IgD-negative memory B cell (primary cell): Measurements from ENCODE around the gene NT5C3B. TPM values are rescaled to one million over a fixed set of nuclear protein-coding genes. Genes with fewer than 3 reads are reported as not detected.
"Not testable (repeated sequence)": the region's sequence is repeated elsewhere in the genome, so short reads cannot be mapped to it uniquely, and the experiment has no call there.

Experiments used
- H3K27ac Mint-ChIP-seq, 3 donors: one replicate each; pipeline ENCODE4 v1.8.0; 2020 to 2022; ENCODE audit warnings: mild to moderate bottlenecking in 3 of 3, mixed read lengths in 3 of 3, moderate library complexity in 1 of 3
- H3K27me3 Mint-ChIP-seq: one replicate; pipeline ENCODE4 v1.8.0; 2021; ENCODE audit warnings: mixed read lengths
- H3K36me3 Mint-ChIP-seq: one replicate; pipeline ENCODE4 v1.8.0; 2020; ENCODE audit warnings: mild to moderate bottlenecking, mixed read lengths
- H3K4me1 Mint-ChIP-seq, 3 donors: one replicate each; pipeline ENCODE4 v1.8.0; 2020 to 2022; ENCODE audit warnings: mixed read lengths in 3 of 3, mild to moderate bottlenecking in 1 of 3
- H3K4me3 Mint-ChIP-seq, 4 donors: one replicate each; pipeline ENCODE4 v1.8.0; 2020 to 2022; ENCODE audit warnings: mild to moderate bottlenecking in 4 of 4, mixed read lengths in 4 of 4, moderate library complexity in 3 of 4
- H3K9me3 Mint-ChIP-seq, 3 donors: one replicate each; pipeline ENCODE4 v1.8.0; 2020 to 2021; ENCODE audit warnings: mixed read lengths in 3 of 3, mild to moderate bottlenecking in 1 of 3
- polyA plus RNA-seq: library from polyadenylated mRNA; unstranded; fragments of 300-500 nt; fragmentation: Illumina TruSeq; gene quantifications from one replicate; pipeline ENCODE4 v1.2.3, GENCODE V29; 2021

NT5C3B gene
- polyA plus RNA-seq, 1 donor from 2014 or later: 50.1 TPM

- no peak overlapping the region for H3K4me3 Mint-ChIP-seq
- peaks cover 10 to 20% (median 20%) of the 10 kb centered on the region in 3 donors for H3K4me1 Mint-ChIP-seq
- no peaks in the 10 kb centered on the region for H3K9me3 Mint-ChIP-seq
- peaks cover 1% of the 10 kb centered on the region for H3K36me3 Mint-ChIP-seq
- H3K27ac Mint-ChIP-seq: no peak overlapping the region
- H3K27me3 Mint-ChIP-seq: no peaks in the 10 kb centered on the region
These were observed 27.2 kb upstream of the NT5C3B start for GRCh38 chr17:41863074-41863848.

- H3K9me3 Mint-ChIP-seq: no peaks in the 10 kb centered on the region
- H3K4me1 Mint-ChIP-seq: peaks cover 10 to 19% (median 18%) of the 10 kb centered on the region in 3 donors
- H3K36me3 Mint-ChIP-seq: peaks cover 6% of the 10 kb centered on the region
- peak overlapping the region in 2 of 4 donors; percentile 9 to 76 for H3K4me3 Mint-ChIP-seq
- peak overlapping the region in 1 of 3 donors; percentile 37 for H3K27ac Mint-ChIP-seq
- H3K27me3 Mint-ChIP-seq: no peaks in the 10 kb centered on the region
These were observed 24.4 kb upstream of the NT5C3B start for GRCh38 chr17:41860254-41860931.

- Mint-ChIP-seq H3K27ac (peak overlapping the region in 1 of 3 donors; percentile 33), H3K4me3 (peak overlapping the region in 2 of 4 donors; percentile 41 to 82), H3K36me3 (peaks cover 12% of the 10 kb centered on the region), H3K4me1 (peaks cover 18 to 33% (median 27%) of the 10 kb centered on the region in 3 donors)
- H3K9me3 Mint-ChIP-seq, H3K27me3 Mint-ChIP-seq: not testable (repeated sequence)
These were observed 15.3 kb upstream of the NT5C3B start for GRCh38 chr17:41851382-41851781.

GRCh38 chr17:41849251-41849990 lies 13.4 kb upstream of the NT5C3B start:
- Mint-ChIP-seq H3K4me3 (peak overlapping the region in 1 of 4 donors; percentile 29), H3K4me1 (peaks cover 18 to 33% (median 27%) of the 10 kb centered on the region in 3 donors), H3K27ac (no peak overlapping the region), H3K27me3 (no peaks in the 10 kb centered on the region), H3K36me3 (peaks cover 4% of the 10 kb centered on the region), H3K9me3 (no peaks in the 10 kb centered on the region)

GRCh38 chr17:41848788-41849187 lies 12.8 kb upstream of the NT5C3B start:
- Mint-ChIP-seq H3K4me3 (no peak overlapping the region), H3K4me1 (peaks cover 18 to 33% (median 27%) of the 10 kb centered on the region in 3 donors), H3K9me3 (no peaks in the 10 kb centered on the region), H3K36me3 (peaks cover 4% of the 10 kb centered on the region), H3K27ac (no peak overlapping the region), H3K27me3 (no peaks in the 10 kb centered on the region)

- Mint-ChIP-seq H3K27me3 (no peaks in the 10 kb centered on the region), H3K4me3 (no peak overlapping the region), H3K36me3 (no peaks in the 10 kb centered on the region), H3K9me3 (no peaks in the 10 kb centered on the region), H3K4me1 (peaks cover 10 to 14% (median 13%) of the 10 kb centered on the region in 3 donors), H3K27ac (no peak overlapping the region)
These were observed 8.9 kb upstream of the NT5C3B start for GRCh38 chr17:41844971-41845370.

GRCh38 chr17:41840781-41841180 lies 4.7 kb upstream of the NT5C3B start:
- not testable (repeated sequence) for H3K4me3 Mint-ChIP-seq, H3K36me3 Mint-ChIP-seq, H3K9me3 Mint-ChIP-seq, H3K4me1 Mint-ChIP-seq, H3K27me3 Mint-ChIP-seq, H3K27ac Mint-ChIP-seq

- not testable (repeated sequence) for H3K36me3 Mint-ChIP-seq, H3K4me3 Mint-ChIP-seq, H3K9me3 Mint-ChIP-seq, H3K27ac Mint-ChIP-seq, H3K27me3 Mint-ChIP-seq
- peaks cover 5 to 13% (median 11%) of the 10 kb centered on the region in 3 donors for H3K4me1 Mint-ChIP-seq
These were observed 3.4 kb upstream of the NT5C3B start for GRCh38 chr17:41839448-41839847.

- no peaks in the 10 kb centered on the region for H3K9me3 Mint-ChIP-seq
- peaks cover 5 to 13% (median 12%) of the 10 kb centered on the region in 3 donors for H3K4me1 Mint-ChIP-seq
- H3K4me3 Mint-ChIP-seq: peak within 1 kb of the TSS; percentile 80 to 95 (median 89)
- H3K27ac Mint-ChIP-seq: peak within 1 kb of the TSS; percentile 32 to 47 (median 39)
- H3K27me3 Mint-ChIP-seq: no peaks in the 10 kb centered on the region
- peaks cover under 1% of the 10 kb centered on the region for H3K36me3 Mint-ChIP-seq
These were observed 1.9 kb upstream of the NT5C3B start, which contains the start of gene KLHL10 for GRCh38 chr17:41837761-41838538. Gene KLHL10 (plus strand): TSS chr17:41837825. CDS start chr17:41837933, 108 bp downstream.

- H3K9me3 Mint-ChIP-seq: no peaks in the 10 kb centered on the region
These were observed 641 bp upstream of the NT5C3B start for GRCh38 chr17:41836550-41837196.

GRCh38 chr17:41835214-41835799 lies 725 bp downstream of the NT5C3B start:
- Mint-ChIP-seq H3K27me3 (no peaks in the 10 kb centered on the region), H3K4me1 (peaks cover 5 to 13% (median 12%) of the 10 kb centered on the region in 3 donors), H3K36me3 (peaks cover 3% of the 10 kb centered on the region), H3K9me3 (no peaks in the 10 kb centered on the region), H3K4me3 (peak overlapping the region; percentile 80 to 96 (median 89)), H3K27ac (no peak overlapping the region)

More at GRCh38 chr17:41836550-41837196, 641 bp upstream of the NT5C3B start:
- Mint-ChIP-seq H3K4me3 (peak overlapping the region; percentile 80 to 95 (median 89)), H3K36me3 (peaks cover 3% of the 10 kb centered on the region), H3K27me3 (no peaks in the 10 kb centered on the region), H3K4me1 (peaks cover 5 to 13% (median 12%) of the 10 kb centered on the region in 3 donors), H3K27ac (peak overlapping the region in 1 of 3 donors; percentile 32)

- not testable (repeated sequence) for H3K9me3 Mint-ChIP-seq, H3K27me3 Mint-ChIP-seq, H3K4me3 Mint-ChIP-seq, H3K36me3 Mint-ChIP-seq, H3K27ac Mint-ChIP-seq, H3K4me1 Mint-ChIP-seq
These were observed 6.1 kb downstream of the NT5C3B start for GRCh38 chr17:41829961-41830360.

- Mint-ChIP-seq H3K4me1 (no peaks in the 10 kb centered on the region), H3K9me3 (no peaks in the 10 kb centered on the region), H3K36me3 (peaks cover 6% of the 10 kb centered on the region), H3K27me3 (no peaks in the 10 kb centered on the region), H3K27ac (no peak overlapping the region), H3K4me3 (no peak overlapping the region)
These were observed 10.7 kb downstream of the NT5C3B start for GRCh38 chr17:41825175-41825845.
